Lower leg skin (tissue), 4 donors: ENCODE results near the gene KCNMB1. TPM values are rescaled to one million over a fixed set of nuclear protein-coding genes. Genes with fewer than 3 reads are reported as not detected.

Experiments used
- DNase-seq, 2 donors: peaks; one replicate each; pipeline ENCODE4 v3.0.0-alpha.2; 2019; ENCODE audit warnings: low spot score in 2 of 2
- H3K4me3 ChIP-seq: fragments of 200-600 bp; sonication (generic); 2 replicates; pipeline ENCODE4 v1.5.1; 2017; ENCODE audit warnings: mild to moderate bottlenecking, low read depth; ENCODE audit not compliant: poor library complexity, severe bottlenecking
- CTCF ChIP-seq, 3 donors: fragments of 450-650 bp; IDR thresholded peaks; one replicate each; pipeline ENCODE4 v1.5.1; 2016; ENCODE audit warnings: antibody characterized with exemption in 3 of 3, mild to moderate bottlenecking in 3 of 3, moderate library complexity in 2 of 3
- POLR2A ChIP-seq, 2 donors: fragments of 450-650 bp; IDR thresholded peaks; one replicate each; pipeline ENCODE4 v1.6.1; 2016 to 2017; ENCODE audit warnings: antibody characterized with exemption in 2 of 2, mild to moderate bottlenecking in 1 of 2, moderate library complexity in 1 of 2
- WGBS, 2 donors: methylation state at CpG; one replicate each; pipeline ENCODE4 v1.1.5; 2018; 5-methylcytosine and 5-hydroxymethylcytosine counted together
- intact Hi-C: fragments of 100-400 bp; cut with DNase I; formaldehyde crosslinking; loops from one replicate; pipeline ENCODE4 v1.15.0; 2023; ENCODE audit warnings: low total_unique reads
- total RNA-seq, 4 donors: library from RNA; depleted of rRNA; stranded (reverse); fragments of >200 nt; gene quantifications; one replicate each; pipeline ENCODE4 v1.1.0, GENCODE V29; 2016

KCNMB1 gene
- total RNA-seq, 4 donors from 2014 or later = 0.55 to 2.4 (median 1.1) TPM

- DNase-seq = no peak
- TF ChIP-seq POLR2A (IDR thresholded peaks at IDR 0.05) = no peak
- TF ChIP-seq CTCF (IDR thresholded peaks at IDR 0.05) = no peak
- intact Hi-C loops = no loop called here
- WGBS, 2 donors = 93 to 96% methylated on average over 3 of the region's 3 CpGs
- H3K4me3 ChIP-seq = no peak overlapping the region
These were observed 43.5 kb upstream of the KCNMB1 start for GRCh38 chr5:170432669-170433068.

GRCh38 chr5:170431571-170431970 is 42.4 kb upstream of the KCNMB1 start:
- intact Hi-C loops = no loop called here
- WGBS, 2 donors = 81 to 85% methylated on average over 4 of the region's 4 CpGs
- TF ChIP-seq CTCF (IDR thresholded peaks at IDR 0.05) (no peak), POLR2A (IDR thresholded peaks at IDR 0.05) (no peak)
- DNase-seq = peak in 1 of 2 donors; percentile 48
- H3K4me3 ChIP-seq = no peak overlapping the region

- WGBS, 2 donors = 73 to 76% methylated on average over 10 of the region's 10 CpGs
- H3K4me3 ChIP-seq = no peak overlapping the region
- TF ChIP-seq POLR2A (IDR thresholded peaks at IDR 0.05) (no peak), CTCF (IDR thresholded peaks at IDR 0.05) (no peak)
- intact Hi-C loops = no loop called here
- no peak for DNase-seq
These were observed 41.8 kb upstream of the KCNMB1 start for GRCh38 chr5:170430866-170431437.

GRCh38 chr5:170430256-170430655 is 41.1 kb upstream of the KCNMB1 start:
- intact Hi-C loops = no loop called here
- WGBS, 2 donors = 79 to 87% methylated on average over 4 of the region's 4 CpGs
- no peak for DNase-seq
- TF ChIP-seq POLR2A (IDR thresholded peaks at IDR 0.05) (no peak), CTCF (IDR thresholded peaks at IDR 0.05) (no peak)
- H3K4me3 ChIP-seq = no peak overlapping the region

GRCh38 chr5:170429014-170429413 is 39.8 kb upstream of the KCNMB1 start:
- intact Hi-C loops = no loop called here
- H3K4me3 ChIP-seq = no peak overlapping the region
- WGBS, 2 donors = 64 to 69% methylated on average over 7 of the region's 7 CpGs
- no peak for DNase-seq
- TF ChIP-seq POLR2A (IDR thresholded peaks at IDR 0.05) (no peak), CTCF (IDR thresholded peaks at IDR 0.05) (no peak)

GRCh38 chr5:170427672-170428236 is 38.6 kb upstream of the KCNMB1 start:
- intact Hi-C loops = no loop called here
- no peak for TF ChIP-seq CTCF (IDR thresholded peaks at IDR 0.05)
- no peak for TF ChIP-seq POLR2A (IDR thresholded peaks at IDR 0.05)
- DNase-seq = no peak
- WGBS, 2 donors = 49 to 52% methylated on average over 4 of the region's 4 CpGs
- H3K4me3 ChIP-seq = no peak overlapping the region
